DMS114 treated with DMSO at 0.1 percent for 48 hours (cell line): ENCODE data around the gene ORM1.

Experiments
- DNase-seq: peaks from one replicate; lab custom pipeline; 2025; ENCODE audit not compliant: unreplicated experiment; lab: John Stamatoyannopoulos, UW

ORM1 gene

DNA sequence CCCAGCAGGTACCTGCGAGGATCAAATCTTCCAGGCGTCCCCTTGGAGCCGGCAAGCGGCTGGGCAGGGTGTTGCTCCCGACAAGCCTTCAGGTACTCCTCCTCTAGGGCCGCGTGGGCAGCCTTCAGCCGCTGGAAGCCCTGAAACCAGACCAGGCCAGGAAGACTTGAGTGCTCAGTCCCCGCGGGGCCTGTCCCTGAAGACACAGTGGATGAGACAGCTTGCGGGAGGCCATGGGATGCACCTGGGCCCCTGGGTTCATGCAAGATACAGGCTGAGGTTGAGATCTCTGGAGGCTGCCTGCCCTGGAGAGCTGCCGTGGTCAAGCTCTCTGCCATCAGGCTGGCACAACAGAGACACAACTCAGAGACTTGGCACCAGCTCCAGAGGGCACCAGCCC lies 39.5 kb downstream of the ORM1 start:
- DNase-seq: no peak

DNA sequence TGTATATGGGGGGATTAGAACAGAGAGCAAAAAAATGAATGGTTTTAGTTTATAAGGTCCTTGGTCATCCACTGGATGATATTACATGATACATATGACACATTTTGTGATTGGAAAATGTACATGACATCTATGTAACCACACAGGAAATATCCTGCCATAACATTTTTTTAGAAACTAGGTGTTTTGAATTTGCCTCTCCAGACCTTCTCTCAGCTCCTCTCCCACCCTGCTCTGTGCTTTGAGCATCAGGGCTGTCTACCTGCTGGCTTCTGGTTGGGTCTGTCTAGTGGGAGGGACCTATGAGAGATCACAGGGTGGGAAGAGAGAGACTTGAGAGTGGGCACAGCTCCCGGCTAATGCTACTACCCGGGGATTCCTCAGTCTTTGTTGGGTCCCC lies 40.5 kb downstream of the ORM1 start:
- DNase-seq: no peak

DNA sequence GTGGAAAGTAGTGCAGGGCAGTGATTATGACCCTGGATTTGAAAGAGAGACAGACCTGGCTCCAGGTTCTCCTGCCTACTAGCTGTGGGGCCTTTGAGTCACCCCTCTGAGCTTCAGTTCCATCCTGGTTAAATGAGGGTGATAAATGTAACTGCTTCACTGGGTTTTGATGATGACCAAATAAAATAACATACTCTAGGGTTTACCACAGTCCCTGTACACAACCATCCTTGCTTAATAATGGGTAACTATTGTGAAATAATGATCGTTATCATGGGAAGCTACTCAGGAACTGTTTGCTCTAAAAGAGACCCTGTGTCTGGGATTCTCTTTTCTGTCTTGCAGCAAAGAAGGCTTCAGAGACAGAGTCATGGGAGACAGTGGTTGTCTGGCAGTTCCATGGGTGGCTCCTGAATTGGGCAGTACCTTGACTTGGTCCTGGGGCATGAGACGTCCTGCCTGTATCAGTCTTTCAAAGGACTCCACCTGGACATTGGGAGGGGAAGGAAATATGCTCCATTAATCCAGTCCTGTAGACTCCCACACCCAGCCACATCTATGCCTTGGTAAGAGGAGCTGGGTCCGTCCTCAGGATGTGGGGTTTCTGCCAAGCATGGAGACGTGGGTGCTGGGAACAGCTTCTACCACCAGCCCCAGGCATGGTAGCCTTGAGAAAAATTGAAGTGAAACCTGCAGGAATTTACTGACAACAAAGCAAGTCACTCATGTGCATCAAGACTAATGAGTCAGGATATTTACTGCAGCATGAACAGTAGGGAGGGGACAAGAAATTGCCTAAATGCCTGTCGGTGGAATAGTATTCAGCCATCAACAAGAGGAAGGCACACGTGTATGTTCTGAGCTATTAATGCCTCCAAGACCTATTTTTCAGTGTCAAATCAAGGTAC lies 41.5 kb downstream of the ORM1 start:
- DNase-seq: no peak

DNA sequence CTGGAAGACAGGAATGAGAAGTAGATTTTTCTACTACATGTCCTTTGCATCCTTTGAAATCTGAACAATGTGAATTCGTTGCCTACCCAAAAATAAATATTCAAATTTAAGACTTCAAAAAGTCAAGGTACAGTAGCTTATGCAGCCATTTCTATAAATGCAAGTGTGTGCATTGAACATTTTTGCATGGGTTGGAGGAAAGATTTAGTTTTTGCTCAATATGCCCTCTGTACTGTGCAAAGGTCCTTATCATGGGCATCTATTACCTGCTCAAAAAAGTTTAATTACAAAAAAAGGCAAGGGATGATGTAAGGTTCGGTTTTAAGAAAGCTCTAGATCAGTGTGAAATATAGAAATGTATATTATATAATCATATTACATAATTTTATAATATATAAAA lies 42.3 kb downstream of the ORM1 start:
- DNase-seq: no peak

DNA sequence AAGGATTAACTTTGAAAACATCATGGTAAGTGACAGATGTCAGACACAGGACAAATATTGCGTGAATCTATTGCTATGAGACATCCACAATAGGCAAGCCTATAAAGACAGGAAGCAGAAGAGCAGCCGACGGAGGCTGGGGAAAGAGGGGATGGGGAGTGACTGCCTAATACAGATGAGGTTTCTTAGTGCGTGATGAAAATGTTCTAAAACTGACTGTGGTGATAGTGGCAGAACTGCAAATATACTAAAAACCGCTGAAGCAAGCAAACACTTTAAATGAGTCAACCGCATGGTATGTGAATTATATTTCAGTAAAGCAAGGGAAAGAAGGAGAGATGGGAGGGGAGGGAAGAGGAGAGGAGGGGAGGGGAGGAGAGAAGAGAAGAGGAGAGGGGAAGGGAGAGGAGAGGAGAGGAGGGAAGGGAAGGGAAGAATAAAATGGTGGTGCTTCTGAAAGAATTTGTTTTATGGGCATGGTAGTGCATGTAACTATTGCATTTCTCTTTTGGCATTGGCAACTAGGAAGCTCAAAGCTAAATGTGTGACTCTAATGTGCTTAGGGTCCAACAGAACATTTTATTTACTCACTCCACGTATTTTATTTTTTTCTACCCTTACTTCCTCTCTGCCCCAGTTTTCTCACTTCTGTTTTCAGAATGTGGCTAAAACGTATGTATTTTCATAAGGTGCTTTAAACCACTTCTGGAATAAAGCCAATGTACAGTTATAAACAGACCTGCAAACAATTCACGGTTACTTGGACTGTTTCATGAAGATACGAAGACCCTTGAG lies 43.6 kb downstream of the ORM1 start:
- DNase-seq: no peak

DNA sequence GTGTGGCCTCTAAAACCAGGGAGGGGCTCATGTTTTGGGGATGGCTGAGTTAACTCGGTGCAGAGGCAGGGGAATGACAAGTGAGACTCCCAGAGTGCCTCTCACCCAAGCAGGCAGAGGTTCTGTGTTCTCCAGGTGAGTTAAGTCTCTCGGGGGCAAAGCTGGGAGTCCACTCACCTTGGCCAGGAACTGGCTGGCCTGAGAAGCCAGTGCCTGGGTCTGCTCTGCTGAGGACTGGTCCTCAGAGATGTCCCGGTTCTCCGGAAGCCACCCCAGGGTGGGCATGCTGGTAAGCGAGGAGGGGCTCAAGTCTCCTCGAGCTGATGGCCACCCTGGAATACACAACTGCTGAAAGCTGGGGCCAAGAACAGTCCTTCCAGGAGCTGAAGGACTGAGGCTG lies 44.5 kb downstream of the ORM1 start:
- DNase-seq: no peak

DNA sequence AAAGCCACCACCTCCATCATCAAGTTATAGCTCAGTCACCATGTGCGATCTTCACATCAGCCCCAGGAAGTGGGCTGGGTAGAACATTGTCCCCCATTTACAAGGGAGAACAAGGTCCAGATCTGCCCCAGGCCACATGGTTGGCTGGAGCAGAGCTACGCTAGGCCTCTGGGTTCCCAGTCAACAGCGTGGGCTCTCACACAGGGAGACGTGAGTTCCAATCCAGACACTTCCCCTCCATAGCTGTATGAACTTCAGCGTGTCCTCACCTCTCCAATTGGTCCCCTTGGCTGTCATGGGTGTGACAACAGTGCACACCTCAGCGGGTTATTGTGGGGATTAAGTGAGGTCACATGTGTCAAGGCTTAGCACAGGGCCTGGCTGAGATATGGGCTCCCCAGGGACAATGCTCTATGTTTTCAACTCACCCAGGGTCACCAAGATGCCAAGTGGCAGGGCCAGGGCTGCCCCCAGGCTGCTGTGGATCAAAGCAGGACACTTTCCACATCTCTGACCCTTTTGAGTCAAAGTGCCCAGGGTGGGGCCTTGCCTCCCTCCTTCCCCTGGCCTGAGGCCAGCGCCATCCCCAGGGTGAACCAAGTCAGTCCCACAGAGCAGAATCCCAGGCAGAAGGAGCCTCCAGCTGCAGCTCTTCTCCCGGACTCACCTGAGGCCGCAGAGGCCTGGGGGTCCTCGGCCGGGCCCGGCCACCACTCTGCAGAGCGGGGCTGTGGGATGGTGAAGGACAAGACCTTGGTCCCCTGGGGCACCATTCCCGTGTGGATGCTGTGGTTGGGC lies 45.1 kb downstream of the ORM1 start:
- no peak for DNase-seq

DNA sequence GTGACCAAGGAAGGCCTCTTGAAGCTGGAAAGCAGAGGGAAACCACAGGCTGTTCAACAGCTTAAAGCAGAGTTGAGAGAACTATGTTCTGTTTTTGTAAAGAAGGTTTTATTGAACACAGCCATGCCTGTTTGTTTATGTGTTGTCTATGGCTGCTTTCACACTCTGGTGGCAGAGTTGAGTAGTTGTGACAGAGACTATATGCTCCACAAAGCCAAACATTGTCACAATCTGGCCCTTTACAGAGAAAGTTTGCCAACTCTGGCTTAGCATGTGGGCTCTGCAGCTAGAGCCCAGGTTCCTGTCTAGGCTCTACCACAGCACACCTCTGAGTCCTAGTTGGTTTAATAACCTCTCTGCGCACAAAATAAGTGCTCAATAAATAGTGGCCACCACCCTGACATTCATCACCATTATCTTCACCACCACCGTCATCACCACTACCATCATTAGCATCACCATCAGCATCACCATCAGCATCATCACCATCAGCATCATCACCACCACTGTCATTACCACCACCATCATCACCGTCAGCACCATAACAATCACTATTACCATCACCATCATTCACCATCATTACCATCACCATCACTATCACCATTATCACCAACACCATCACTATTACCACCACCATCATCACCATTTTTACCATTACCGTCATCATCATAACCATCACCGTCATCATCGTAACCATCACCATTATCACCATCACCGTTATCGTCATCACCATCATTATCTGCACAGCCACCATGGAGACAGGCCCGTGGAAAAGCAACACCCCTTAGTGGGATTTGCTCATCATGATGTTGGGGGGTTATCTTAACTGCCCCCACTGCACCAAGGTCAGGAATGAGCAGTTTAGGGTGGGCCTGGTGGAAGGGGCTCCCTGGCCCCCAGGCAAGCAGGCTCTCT lies 46.6 kb downstream of the ORM1 start:
- DNase-seq: no peak

DNA sequence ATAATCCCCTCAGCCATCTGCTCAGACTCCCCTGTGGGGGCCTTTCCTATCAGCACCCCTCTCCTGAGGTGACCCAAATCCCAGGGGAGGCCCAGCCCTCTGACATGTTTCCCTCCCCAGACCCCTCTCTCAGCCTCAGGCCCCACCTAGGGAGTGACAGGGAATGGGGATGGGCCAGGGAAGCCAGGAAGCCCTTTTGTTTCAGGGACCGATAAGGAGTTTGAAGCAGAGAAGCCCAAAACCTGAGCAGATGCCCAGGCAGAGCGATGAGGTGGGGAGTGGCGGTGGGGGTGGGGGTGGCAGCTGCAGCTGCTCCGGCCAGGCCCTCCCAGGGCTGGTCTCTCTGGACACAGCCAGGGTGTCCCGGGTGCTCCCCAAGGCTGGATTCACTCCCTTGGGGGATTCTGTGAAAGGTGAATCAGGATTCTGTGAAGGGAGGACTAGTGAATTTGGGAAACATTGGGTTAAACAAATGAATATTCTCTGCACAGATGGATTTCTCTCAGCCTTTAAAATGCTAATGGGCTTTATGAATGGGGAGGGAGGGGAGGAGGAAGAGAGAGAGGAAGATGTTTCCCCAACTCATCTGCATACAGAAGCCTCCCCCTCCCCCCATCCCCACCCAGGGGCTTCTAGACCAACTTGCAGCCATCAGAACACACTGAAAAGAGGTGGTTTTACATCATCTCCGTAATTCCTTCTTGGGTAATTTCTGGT lies 47.5 kb downstream of the ORM1 start:
- no peak for DNase-seq

DNA sequence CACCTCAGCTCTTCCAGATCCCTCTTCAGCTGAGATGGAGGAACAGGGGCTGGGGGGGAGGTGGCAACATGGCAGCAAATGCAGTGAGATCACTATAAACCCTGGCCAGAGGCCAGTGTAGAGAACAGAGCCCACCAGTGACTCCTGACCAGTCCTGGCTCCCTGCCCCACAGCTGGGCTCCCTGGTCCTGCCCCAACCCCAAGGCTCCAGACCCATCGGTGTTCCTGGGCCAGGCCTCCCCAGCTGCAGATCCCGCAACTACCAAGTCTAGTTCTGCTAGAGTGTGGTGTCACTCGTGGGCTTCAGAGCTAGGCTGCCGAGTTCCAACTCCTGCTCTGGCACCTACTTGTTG lies 48.0 kb downstream of the ORM1 start:
- no peak for DNase-seq

DNA sequence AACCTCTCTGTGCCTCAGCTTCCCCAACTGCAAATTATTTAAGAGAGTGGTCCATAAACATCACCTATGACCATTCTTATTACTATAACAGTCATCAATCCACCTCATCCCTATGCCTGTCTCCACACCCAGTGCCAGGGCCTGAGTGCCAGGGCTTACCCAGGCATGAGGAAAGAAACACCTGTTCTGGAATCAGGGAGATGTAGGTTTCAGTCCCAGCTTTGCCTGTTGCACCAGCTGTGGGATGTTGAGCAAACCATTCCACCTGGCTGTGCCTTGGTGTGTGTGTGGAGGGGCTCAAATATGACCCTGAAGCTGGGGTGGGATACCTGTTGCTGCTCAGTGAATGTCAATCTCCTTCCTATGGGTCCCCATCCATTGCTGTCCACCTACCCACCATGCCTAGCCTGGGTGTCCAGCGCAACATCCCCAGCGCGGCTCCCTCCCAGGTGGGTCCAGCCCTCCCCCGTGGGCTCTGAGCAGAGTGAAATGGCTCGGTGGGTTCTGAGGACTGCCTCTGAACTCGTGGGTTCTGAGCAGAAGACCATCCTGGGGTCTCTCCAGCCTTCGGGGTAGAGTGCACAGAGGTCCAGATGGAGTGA lies 48.5 kb downstream of the ORM1 start:
- DNase-seq: no peak

DNA sequence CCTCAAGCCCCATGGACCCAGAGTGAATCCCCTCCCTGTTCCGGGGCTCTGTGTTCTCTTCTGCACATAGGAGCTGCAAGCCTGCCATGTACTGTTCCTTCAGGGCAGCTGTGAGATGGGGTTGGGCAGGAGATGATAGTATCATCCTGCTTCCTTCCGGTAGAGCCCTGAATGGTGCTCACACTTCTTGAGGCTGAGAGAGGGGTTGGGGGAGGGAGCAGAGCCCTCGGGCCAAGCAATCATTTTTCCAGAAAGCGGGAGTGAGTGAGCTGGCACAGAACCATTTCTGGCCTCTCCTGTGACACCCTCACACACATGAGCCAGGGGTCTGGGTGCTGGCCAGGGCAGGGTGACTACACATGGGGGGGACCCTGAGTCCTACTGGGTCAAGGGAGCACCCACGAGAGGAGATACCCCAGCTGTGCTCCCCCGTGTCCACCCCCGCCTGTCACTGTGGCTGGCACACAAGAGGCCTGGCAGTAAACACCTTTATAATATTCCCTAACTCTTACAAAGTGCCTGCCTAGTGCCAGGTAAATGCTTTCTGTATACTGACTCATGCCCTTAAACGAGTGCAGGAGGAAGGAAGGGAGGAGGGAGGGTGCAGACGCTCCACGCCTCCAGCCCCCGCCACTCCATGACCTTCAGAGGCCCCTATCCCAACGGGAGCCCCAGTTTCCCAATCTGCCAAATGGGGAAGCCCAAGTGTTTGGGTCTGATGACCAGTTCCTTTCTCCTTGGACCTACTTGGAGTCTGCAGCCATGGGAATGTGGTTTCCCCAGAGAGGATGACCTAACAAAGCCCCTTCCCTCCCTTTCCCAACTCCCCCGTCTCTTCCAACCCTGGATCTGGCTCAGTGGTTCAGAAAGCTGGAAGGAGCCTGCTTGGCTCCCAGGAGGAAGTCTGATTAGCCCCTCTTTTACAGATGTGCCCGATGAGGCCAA lies 49.3 kb downstream of the ORM1 start:
- DNase-seq: no peak

DNA sequence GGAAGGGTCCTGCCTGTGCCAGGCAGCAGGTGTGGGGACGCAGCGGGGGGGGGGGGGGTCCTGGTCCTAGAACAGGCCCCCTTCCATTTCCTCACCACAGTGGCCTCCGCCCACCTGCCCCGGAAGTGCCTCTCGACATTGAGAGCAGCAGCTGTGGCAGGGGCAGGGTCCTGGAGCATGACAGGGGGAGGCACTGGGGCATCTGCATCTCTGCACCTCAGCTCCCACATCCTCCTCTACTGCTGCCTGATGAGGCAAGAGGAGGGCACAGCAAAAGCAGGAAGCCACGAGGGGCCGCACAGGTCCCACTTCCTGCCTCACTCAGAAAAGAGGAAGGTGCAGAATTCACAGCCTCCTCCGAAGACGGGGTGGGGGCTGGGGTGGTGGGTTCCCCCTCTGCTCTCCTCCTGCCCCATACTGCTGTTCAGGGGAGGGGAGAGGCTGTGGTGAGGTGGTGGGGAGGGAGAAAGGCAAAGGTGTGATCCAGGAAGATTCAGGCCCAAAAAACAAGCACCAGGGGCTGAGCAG lies 50.1 kb downstream of the ORM1 start:
- no peak for DNase-seq

DNA sequence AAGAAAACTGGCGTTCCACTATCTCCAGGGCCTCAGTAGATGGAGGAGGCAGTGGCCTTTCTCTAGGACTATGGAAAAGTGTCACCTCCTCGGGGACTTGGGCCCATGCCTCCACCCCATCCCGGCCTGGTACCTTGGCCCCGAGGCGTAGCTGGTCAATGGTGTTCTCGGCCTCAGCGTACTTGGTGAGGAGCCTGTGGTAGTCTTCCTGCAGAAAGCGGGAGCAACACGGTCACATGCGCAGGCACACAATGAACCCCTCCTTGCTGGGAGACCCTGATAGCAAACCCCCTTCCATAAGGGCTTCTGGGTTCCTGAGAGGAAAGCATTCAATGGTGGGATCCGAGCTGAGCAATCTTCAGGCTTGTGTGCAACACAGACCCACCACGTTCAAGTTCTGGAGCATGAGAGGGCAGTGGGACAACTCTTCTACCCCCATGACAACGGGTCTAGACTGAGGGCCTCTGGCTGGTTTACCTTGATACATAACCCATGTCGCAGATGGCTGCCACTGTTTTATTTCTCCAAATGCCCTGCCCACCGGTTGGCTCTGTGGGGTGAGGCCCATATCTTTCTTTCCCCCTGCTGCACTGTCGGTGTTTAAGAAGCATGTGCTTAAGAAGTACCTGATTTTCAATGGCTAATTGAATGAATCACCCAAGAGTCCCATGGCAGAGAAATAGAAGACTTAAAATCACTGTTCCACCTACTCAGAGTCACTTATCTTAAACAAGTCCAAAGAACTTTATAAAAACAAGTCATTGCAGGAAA lies 51.2 kb downstream of the ORM1 start:
- DNase-seq: no peak

DNA sequence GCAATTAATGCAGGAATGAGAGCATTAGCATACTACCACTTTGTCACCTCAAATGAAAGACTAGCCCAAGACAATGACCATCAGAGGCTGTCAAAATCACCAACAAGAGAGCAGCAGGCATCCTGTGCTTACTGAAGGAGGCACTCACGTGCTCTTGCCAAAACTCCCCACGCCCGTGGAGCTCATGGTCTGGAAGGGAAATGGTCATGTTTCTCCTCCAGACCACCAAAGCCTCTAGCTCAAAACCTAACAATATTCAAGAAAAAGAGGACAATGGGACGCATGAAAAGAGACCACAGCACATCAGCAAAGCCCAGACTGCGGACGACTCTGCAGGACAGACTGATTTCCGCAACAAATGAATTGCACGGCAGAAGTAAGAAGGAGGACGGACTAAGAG lies 52.0 kb downstream of the ORM1 start:
- DNase-seq: no peak

DNA sequence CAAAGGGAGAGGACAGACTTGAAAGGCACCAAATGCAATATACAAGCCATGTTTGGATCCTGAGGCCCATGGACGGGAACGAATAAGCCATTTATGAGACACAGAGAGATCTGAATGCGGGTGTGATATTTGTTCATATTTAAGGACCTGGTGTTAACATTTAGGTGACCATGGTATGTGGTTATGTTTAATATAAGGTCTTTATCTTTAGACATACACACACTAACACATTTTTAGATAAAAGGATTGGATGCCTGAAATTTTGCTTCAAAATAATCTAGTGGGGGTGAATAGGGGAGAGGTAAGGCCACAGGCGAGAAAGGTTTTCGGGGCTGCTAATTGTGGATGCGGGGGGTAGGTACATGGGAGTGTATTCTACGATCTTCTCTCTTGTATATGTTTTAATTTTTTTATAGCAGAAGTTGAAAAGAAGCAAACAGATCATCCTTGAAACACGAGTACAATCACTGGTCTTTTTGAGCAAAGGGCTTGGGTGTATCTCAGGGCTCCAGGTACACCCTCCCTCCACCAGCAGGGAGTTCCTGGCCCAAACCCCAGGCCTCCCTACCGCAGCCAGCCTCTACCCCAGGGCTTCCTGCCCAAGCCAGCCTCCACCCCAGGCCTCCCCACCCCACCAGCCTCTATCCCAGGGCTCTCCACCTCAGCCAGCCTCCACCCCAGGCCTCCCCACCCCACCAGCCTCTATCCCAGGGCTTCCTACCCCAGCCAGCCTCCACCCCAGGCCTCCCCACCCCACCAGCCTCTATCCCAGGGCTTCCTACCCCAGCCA lies 52.7 kb downstream of the ORM1 start:
- DNase-seq: no peak
